LNCAP (cell line): ENCODE results near the gene HOXA6.

Experiments used
- TF ChIP-seq, protein P1 (sequence below): fragments of 450-650 bp; IDR thresholded peaks from 2 replicates; pipeline ENCODE4 v1.5.1; 2017; ENCODE audit warnings: mild to moderate bottlenecking

The HOXA6 gene

DNA sequence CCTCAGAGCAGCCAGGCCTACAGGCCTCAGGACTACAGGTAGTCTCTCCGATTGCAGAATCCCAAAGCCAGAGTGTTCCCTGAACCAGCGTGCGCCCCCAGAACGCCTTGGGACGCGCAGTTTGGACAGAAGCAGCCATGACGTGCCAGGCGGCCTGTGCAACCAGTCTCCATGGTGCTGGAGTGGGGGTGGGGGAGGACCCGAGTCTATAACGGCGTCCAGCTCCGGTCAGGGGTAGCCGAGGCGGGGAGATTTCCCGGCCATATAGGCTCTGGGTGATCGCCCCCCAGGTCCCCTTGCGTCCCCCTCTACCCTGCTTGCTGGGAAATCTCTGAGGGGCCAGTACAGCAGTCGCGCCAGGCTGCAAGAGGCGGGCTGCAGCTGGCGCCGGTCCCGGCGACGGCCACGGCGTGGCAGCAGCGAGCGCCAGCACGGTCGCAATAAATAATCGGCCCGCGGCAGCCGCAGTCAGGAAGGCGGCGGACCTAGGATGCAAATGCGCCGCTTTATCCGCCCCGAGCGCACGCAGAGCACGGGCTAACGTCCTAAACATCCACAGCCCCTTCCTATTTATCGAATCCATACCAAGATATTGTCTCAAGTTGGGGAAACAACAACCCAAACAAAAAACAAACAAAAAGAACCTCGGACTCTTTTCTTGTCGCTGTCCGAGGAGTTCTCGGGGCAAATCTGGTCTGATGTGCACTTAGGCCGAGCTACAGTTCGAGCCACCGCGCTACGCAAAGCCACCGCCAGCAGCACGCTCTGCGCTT, 3.2 kb upstream of the HOXA6 start:
- TF ChIP-seq, protein P1, sequence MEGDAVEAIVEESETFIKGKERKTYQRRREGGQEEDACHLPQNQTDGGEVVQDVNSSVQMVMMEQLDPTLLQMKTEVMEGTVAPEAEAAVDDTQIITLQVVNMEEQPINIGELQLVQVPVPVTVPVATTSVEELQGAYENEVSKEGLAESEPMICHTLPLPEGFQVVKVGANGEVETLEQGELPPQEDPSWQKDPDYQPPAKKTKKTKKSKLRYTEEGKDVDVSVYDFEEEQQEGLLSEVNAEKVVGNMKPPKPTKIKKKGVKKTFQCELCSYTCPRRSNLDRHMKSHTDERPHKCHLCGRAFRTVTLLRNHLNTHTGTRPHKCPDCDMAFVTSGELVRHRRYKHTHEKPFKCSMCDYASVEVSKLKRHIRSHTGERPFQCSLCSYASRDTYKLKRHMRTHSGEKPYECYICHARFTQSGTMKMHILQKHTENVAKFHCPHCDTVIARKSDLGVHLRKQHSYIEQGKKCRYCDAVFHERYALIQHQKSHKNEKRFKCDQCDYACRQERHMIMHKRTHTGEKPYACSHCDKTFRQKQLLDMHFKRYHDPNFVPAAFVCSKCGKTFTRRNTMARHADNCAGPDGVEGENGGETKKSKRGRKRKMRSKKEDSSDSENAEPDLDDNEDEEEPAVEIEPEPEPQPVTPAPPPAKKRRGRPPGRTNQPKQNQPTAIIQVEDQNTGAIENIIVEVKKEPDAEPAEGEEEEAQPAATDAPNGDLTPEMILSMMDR = peak; percentile 92

DNA sequence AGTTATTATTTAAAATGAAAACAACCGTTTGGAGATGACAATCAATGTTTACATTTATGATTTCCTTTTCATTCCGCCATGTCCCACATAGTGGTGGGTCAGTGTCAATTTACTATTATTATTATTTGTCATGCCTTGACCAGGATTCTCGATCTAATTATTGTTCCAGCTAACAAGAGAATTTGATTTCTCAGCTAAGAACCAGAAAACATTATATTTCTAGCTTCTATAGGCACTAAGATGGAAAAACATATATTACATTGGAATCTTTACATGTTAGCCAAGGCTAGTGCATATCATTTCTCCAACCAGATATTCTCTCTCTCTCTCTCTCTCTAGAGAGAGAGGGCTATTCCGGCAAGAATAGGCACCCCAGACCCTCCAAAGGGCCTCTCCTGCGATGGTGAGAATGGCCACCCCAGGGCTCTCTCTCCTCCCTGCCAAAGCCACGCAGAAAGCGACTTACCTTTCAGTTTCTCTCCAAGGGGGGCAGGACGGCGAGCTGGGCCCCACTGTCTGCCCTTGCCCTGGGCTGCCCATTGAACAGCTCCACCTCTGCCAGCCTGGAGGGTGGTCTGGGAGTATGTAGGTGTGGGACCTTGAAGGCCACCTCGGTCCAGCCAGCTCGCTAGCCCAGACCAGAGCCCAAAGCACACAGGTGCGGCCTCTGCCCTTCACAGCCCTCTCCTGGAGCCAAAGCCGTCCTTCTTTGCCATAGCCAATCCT, 2.4 kb upstream of the HOXA6 start:
- TF ChIP-seq, protein P1 = no peak

DNA sequence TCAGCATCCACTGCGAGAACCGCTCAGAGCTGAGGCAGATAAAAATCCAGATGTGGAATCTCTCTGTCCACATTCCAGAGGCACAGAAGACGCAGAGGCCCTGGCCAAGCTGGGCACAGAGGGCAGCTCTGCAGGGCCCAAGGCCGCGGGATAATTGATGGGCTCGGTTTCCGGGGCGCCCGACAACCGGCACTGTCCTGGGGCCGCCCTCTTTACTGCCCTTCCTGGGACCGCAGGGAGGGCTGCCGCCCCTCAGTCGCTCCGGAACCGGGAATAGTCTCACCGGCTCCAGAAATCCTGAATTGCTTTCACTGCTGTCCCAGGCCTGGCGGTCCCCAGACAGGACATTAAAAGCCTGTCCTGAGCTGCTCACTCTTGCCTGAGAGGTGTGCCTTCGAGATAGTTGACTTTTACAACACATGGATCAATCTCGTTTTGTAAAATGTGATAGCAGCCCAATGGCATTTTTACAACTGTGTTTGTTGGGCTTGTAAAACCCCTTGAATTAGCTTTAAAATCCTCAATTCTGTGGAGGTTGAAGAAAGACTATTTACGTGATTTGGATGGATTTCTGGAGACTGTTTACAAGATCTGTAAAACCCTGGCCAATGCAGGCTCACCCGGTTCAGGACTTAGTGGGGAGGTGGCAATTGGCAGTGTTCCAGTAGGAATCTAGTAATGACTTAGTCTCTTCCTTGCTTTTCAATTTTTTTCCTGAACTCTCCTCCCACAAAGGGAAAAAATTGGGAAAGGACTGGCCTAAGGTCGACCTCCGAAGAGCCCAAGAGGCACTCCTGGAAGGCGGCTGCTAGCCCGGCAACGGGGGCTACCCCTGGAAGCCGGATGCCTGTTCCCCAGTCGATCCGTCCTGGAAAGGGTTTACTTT, 1.4 kb upstream of the HOXA6 start:
- TF ChIP-seq, protein P1 = no peak

DNA sequence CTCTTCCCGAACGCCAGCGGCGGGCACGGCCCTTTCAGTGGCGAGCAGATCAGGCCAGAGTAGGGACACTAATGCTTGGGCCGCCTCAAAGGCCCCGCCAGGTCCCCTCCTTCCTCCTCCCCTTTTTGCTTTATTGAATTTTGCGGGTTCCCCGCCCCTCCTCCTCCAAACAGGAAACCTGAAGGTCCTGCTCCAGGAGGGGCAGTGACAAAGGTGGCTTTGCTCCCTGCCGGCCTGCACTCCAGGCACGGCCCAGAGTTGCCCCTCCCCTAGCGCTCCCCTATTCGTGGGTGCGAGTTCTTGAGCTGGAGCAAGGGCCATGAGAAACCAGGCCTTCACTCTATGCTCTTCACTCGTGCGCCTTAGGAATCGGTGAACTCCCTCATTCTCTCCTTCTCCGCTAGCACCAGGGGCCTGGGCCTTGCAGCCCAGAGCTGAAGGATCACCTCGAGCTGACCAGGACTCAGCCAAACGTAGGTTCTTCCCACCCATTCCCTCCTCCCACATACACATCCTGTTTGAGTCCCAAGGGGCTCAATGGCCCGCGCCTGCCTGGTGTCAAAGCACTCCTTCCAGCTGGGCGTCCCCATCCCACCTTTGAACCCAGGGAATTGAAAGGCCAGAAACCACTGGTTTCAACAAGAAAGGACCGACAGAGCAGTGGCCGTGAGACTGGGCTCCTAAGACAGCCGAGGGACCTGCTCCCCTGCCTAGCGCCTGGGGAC, 619 bp upstream of the HOXA6 start:
- TF ChIP-seq, protein P1 = no peak

DNA sequence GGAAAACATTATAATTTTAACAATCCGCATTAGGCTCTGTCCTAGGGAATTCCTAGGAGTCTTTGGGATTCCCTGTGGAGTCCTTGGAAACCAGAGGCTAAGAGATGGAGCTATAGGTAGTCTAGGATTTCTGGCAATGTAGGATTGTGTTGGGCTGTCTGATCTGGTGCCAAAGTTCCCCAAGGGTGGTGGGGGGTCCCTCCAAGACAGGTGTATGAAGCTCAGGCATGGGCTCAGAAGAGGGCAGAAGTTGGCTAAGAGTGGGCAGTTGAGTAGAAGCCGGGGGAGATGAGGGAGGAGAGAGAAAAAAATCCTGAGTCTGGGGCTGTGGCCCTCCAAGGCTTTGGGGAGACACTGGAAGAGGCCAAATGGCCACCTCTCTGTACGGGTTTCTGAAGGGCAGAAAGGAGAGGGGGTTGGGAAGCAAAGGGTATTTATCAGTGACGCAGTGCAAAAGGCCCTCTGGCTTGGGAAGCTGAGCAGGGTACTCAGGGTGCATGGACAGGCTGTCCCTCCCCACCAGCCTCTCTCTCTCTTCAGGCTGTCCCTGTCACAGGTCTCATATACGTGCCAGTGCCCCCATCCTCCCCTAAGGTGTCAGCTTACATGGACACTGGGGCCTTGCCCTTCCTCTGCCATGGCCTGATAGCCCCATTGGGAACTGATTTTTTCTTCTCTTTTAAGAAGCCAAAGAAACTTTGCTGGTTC, 929 bp downstream of the HOXA6 start:
- TF ChIP-seq, protein P1 = no peak

DNA sequence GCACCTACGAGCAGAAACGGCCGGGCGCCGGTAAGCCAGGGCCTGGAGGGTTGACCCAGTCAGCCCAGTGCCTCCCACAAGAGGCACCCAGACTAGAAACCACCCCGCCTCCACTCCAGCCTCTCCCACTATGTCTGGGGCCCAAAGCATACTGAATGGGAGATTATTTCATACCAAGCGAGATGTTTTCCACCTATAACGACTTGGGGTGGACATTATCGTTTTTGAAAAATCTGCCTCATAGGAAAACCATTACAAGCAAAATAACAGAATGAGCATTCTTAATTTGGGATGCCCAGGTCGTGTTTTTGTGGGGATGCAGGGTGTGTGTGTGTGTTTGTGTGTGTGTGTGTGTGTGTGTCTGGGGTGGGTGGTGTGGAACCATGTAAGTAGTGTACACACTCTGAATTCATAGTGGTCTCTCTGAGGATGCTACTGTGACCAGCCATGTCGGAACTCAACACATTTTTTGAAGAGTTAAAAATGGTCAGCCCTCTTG, 1.6 kb downstream of the HOXA6 start:
- TF ChIP-seq, protein P1 = no peak
